HUES6 (cell line): ENCODE measurements around the gene SYNDIG1.

Source experiments
- H3K27ac ChIP-seq: 2 replicates; pipeline ENCODE4 v1.7.0; 2013; ENCODE audit warnings: low read depth, mild to moderate bottlenecking, low read length, inconsistent platforms
- H3K27me3 ChIP-seq: 2 replicates; pipeline ENCODE4 v1.6.1; 2013; ENCODE audit warnings: low read length; ENCODE audit not compliant: control insufficient read depth, insufficient read depth
- H3K36me3 ChIP-seq: 2 replicates; pipeline ENCODE4 v1.6.1; 2013; ENCODE audit warnings: low read length; ENCODE audit not compliant: control insufficient read depth, insufficient read depth
- H3K4me1 ChIP-seq: 2 replicates; pipeline ENCODE4 v1.6.1; 2013; ENCODE audit warnings: low read length; ENCODE audit not compliant: control insufficient read depth, insufficient read depth
- H3K4me3 ChIP-seq: 2 replicates; pipeline ENCODE4 v1.5.1; 2013; ENCODE audit warnings: low read depth, low read length
- H3K9ac ChIP-seq: one replicate; pipeline ENCODE4 v1.6.1; 2013; ENCODE audit warnings: mild to moderate bottlenecking, low read length
- H3K9me3 ChIP-seq: 2 replicates; pipeline ENCODE4 v1.6.1; 2013; ENCODE audit warnings: low read depth, low read length; ENCODE audit not compliant: control insufficient read depth, insufficient read depth

The SYNDIG1 gene

DNA sequence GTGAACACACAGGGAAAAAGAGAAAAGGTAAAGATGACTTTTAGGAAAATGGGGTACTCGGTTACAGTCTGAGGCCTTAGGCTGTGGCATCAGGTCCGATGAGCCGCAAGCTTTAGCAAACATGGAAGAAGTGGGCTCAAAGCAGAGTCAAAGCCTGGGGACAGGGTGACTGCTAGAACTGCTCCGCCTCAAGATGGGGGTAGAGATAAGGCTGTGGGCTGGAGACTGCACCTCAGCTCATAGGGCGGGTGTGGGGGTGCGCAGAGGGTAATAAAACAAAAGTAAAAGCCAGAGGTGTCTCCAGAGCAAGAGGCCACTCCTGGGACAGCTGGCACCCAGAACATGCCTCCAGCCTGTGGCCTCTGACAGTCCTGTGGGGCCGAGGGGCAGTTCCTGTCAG lies 21.3 kb upstream of the SYNDIG1 start:
- Histone ChIP-seq H3K4me3 (no peak overlapping the region), H3K4me1 (peaks cover 35% of the 10 kb centered on the region), H3K27me3 (peaks cover 11% of the 10 kb centered on the region; the same call in 1 of the 2 replicates), H3K27ac (no peak overlapping the region), H3K36me3 (no peaks in the 10 kb centered on the region), H3K9ac (no peak overlapping the region), H3K9me3 (no peaks in the 10 kb centered on the region)

- H3K9ac ChIP-seq = no peak overlapping the region
- H3K4me1 ChIP-seq = peaks cover 25% of the 10 kb centered on the region
- no peak overlapping the region for H3K4me3 ChIP-seq
- H3K27ac ChIP-seq = no peak overlapping the region
- peaks cover 11% of the 10 kb centered on the region; the same call in 1 of the 2 replicates for H3K27me3 ChIP-seq
- H3K9me3 ChIP-seq = no peaks in the 10 kb centered on the region
- H3K36me3 ChIP-seq = no peaks in the 10 kb centered on the region
Measured at GRCh38 chr20:24449026-24449720, 20.3 kb upstream of the SYNDIG1 start.

GRCh38 chr20:24450177-24450576 lies 19.3 kb upstream of the SYNDIG1 start:
- Histone ChIP-seq H3K9me3 (no peaks in the 10 kb centered on the region), H3K4me1 (peaks cover 19% of the 10 kb centered on the region), H3K27me3 (peaks cover 11% of the 10 kb centered on the region; the same call in 1 of the 2 replicates), H3K27ac (no peak overlapping the region), H3K4me3 (no peak overlapping the region), H3K36me3 (no peaks in the 10 kb centered on the region), H3K9ac (no peak overlapping the region)

DNA sequence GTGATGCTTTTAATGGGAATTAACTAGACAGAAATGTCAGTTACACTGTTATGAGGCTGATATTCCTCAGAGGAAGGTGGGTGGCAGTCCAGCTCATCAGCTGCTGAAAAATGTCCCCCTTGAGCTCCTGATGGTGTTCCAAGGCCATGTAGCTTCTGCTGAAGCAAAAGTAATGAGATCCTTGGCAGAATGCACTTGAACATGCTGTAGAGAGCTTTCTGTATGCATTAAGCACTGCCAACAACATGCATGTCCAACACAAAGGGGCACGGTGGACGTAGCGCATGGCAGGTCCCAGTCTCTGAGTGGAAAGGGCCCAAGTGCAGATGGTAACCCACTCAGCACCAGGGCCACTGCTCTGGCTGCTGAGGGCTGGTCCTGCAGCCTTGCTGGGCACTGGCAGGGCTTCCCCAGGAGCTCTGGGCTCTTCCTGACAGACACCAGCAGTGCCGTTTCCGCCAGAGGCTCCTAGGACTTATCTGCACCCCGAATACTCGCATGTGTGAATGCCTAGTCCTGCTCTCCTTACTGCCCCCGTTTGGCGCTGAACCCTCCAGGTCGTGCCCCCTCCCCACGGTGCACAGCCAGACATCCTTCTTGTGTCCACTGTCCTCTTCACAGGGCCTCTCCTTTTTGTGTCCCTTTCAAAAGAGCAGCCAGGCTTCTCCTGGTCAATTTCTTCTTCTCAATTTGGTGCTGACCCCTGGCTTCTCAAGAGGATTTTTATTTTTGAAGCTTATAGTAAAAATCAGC lies 18.6 kb upstream of the SYNDIG1 start:
- Histone ChIP-seq H3K36me3 (no peaks in the 10 kb centered on the region), H3K4me1 (peaks cover 19% of the 10 kb centered on the region), H3K9ac (no peak overlapping the region), H3K4me3 (no peak overlapping the region), H3K9me3 (no peaks in the 10 kb centered on the region), H3K27ac (no peak overlapping the region), H3K27me3 (peaks cover 11% of the 10 kb centered on the region; the same call in 1 of the 2 replicates)

DNA sequence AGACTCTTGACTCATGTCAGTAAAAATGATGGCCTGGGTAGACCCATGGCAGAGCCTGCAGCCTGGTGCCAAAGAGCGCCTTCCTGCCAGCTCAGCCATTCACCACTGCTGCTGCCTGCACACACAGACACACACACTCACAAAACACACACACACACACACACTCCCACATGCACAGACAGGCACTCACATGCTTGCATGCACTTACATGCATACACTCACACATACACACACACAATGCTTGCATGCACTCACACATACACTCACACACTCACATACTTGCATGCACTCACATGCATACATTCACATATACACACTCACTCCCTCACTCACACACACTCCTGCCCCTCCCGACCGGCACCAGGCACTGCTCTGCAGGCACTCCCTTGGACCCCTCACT lies 18.0 kb upstream of the SYNDIG1 start:
- Histone ChIP-seq H3K27me3 (peaks cover 8% of the 10 kb centered on the region; the same call in 1 of the 2 replicates), H3K9ac (no peak overlapping the region), H3K4me3 (no peak overlapping the region), H3K9me3 (no peaks in the 10 kb centered on the region), H3K36me3 (no peaks in the 10 kb centered on the region), H3K4me1 (peaks cover 19% of the 10 kb centered on the region), H3K27ac (no peak overlapping the region)

DNA sequence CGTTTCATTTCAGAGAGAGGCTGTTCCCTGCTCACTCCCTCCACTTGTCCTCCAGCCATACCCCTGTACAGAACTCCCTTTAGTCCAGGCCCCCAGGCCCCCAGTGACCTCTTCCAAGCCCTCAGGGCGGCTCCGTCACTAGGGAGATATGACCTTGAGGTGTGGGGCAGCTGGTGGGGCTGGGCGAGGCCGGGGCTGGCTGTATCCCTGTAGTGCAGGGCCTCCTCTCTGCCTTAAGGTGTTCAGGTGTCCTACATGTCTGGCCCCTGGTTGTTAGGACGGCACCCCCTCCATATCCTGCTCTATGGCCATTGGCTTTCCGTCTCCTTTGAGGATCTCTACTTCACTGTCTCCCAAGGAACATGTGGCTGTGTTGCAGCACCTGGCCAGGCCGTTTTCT lies 17.4 kb upstream of the SYNDIG1 start:
- Histone ChIP-seq H3K9me3 (no peaks in the 10 kb centered on the region), H3K27me3 (peaks cover 7% of the 10 kb centered on the region; the same call in 1 of the 2 replicates), H3K9ac (no peak overlapping the region), H3K27ac (no peak overlapping the region), H3K36me3 (no peaks in the 10 kb centered on the region), H3K4me3 (no peak overlapping the region), H3K4me1 (peaks cover 19% of the 10 kb centered on the region)

GRCh38 chr20:24452498-24453127 lies 16.8 kb upstream of the SYNDIG1 start:
- no peaks in the 10 kb centered on the region for H3K36me3 ChIP-seq
- H3K27me3 ChIP-seq = peaks cover 2% of the 10 kb centered on the region; the same call in 1 of the 2 replicates
- H3K27ac ChIP-seq = no peak overlapping the region
- H3K9me3 ChIP-seq = no peaks in the 10 kb centered on the region
- H3K9ac ChIP-seq = no peak overlapping the region
- H3K4me1 ChIP-seq = peaks cover 19% of the 10 kb centered on the region
- no peak overlapping the region for H3K4me3 ChIP-seq

- Histone ChIP-seq H3K27me3 (no peaks in the 10 kb centered on the region; the same call in none of the 2 replicates), H3K9me3 (no peaks in the 10 kb centered on the region), H3K27ac (no peak overlapping the region), H3K36me3 (no peaks in the 10 kb centered on the region), H3K4me1 (peaks cover 14% of the 10 kb centered on the region), H3K4me3 (no peak overlapping the region), H3K9ac (no peak overlapping the region)
Measured at GRCh38 chr20:24453869-24454268, 15.6 kb upstream of the SYNDIG1 start.

DNA sequence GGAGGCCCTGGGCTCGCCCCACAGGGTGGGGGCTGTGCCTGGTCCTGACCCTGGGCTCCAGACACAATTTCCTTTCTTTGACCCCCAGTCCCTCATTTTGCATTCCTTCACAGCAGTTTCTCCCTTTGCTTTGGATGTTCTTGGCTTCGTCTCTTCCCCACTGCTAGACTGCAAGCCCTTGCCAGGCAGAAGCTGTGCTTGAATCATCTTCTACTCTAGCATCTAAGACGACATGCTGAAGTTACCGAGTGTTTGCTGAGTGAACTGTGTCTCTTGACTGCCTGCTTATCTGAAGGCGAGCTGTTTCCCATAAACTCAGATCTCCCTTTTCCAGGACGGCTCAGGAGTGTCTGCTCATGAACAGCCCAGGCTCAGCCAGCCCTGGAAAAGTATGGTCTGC lies 14.3 kb upstream of the SYNDIG1 start:
- H3K36me3 ChIP-seq = no peaks in the 10 kb centered on the region
- H3K4me3 ChIP-seq = no peak overlapping the region

DNA sequence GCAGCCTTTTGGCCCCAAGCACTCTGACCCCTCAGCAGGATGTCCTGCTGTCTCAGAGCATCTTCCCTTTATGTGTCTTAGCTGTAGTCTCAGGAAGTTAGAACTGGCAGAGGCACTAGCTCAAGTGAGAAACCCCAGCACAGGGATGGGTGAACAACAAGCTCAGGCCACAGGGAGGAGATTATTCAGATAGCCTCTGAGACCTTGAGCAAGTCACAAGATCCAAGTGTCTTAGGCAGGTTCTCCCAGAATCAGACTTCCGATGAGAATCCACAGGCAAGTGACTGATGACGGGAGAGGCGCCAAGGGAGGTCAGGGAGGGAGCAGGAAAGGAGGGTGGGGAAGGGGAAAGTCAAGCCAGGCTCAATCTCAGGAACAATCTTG lies 13.0 kb upstream of the SYNDIG1 start:
- Histone ChIP-seq H3K27ac (no peak overlapping the region), H3K9ac (no peak overlapping the region), H3K4me3 (no peak overlapping the region), H3K4me1 (peaks cover 16% of the 10 kb centered on the region), H3K27me3 (no peaks in the 10 kb centered on the region; the same call in none of the 2 replicates), H3K36me3 (no peaks in the 10 kb centered on the region), H3K9me3 (no peaks in the 10 kb centered on the region)

More for the DNA sequence above, 14.3 kb upstream of the SYNDIG1 start:
- Histone ChIP-seq H3K4me1 (peaks cover 14% of the 10 kb centered on the region), H3K27me3 (no peaks in the 10 kb centered on the region; the same call in none of the 2 replicates), H3K27ac (no peak overlapping the region), H3K9ac (no peak overlapping the region), H3K9me3 (no peaks in the 10 kb centered on the region)

DNA sequence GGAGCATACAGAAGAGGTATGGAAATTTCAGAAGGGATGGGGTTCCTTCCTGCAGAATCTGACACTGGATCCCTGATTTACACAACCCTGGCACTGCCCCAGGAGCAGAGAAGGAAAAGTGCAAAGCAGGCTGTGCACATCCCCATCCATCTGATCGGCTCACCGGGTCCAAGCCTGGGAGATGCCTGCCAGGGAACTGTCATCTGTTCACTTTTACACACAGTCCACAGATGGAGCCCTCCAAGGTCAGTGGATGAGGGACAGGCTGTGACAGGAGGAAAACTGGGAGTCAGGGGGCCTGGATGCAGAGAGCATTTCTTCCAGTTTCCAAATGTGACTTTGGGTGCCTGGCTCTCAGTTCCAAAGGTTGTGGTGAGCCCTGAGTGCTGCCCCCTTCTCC lies 11.0 kb upstream of the SYNDIG1 start:
- Histone ChIP-seq H3K27me3 (peaks cover 2% of the 10 kb centered on the region), H3K27ac (no peak overlapping the region), H3K9me3 (no peaks in the 10 kb centered on the region), H3K4me1 (peaks cover 36% of the 10 kb centered on the region), H3K36me3 (no peaks in the 10 kb centered on the region), H3K9ac (no peak overlapping the region), H3K4me3 (no peak overlapping the region)
